Measurements from ENCODE around the gene NID2.

The NID2 gene

DNA sequence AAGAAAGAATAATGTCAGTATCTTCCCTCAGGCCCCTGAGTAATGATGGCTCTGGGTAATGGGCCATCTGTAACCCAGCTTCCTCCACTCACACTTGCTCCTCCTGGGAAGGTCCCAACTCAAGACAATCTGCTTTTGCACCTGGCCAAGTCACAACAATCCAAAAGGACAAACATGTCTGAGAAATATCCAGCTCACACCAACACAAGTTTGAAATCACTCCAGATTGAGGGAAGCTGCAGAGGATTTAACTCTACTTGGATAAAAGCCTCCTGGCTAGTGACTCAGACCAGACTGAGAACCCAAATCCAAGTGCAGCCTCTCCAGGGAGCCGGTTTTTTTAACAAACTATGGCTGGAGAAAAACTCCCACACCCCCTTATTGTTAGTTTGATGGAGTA is 45.3 kb downstream of the NID2 start:
- DNase-seq = peak; percentile 72

DNA sequence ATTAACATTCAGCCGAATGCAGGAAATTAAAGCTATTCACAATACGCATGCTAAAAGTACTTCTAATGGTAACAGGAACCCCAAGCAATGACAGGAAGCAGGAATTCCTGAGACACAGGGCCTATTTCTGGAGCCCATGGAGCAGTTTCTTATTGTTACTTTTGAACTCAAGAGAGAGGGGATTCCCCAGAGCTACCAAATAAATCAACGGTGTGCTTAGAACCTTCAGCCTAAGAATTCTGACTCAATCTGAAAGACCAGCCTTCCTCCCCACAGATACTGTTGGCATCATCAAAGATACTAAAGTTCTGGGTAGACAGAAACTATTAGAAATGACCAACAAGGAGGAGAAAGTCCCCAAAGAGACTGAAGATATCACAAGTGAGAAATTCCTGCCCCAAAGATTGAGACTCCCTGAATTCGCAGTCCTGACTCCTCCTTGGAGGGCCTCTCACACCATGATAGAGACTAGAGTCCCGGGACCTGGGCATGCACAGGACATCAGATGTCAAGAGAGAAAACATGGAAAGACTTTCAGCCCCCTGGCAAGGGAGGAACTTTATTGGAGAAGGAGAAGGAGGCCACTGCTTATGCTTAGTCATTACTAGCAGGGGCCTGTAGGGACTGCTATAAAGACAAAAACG is 46.8 kb downstream of the NID2 start:
- DNase-seq = no peak

DNA sequence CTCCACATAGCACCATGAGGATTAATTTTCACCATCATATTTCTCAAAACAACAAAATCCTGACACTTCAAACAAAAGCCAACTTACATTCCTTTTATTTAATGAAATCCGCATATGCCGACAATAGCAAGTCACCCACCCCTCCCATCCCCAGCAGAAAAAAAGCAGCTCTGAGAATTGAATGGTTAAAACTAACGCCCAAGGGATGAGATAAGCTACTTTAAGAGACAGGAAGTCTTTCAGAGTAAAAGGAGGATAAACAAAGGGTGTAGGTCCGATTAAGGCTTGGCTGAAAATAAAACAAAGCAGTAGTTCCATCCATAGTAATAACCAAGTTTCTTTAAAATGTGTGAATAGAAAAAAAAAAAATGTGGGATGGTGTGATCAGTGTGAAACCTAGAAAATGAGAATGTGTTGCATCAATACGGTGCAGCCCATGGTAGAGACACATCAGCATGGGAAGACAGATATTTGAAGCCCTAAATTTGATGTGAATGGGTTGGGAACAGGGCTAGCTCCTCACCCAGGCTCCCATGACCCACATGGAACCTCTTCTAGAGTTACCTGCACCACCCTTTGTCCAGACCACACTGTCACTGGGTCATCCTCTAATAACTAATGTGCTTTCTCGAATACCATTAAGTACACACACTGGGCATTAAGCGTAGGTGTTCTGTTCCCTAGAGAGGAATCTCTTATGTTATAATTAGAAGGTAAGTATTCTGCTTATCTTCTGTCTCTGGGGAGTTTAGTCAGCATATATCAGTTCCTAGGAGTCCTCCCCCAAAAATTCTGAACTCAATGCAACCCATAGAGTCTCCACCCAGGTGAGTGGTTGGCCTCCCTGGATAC is 47.8 kb downstream of the NID2 start:
- DNase-seq = no peak

DNA sequence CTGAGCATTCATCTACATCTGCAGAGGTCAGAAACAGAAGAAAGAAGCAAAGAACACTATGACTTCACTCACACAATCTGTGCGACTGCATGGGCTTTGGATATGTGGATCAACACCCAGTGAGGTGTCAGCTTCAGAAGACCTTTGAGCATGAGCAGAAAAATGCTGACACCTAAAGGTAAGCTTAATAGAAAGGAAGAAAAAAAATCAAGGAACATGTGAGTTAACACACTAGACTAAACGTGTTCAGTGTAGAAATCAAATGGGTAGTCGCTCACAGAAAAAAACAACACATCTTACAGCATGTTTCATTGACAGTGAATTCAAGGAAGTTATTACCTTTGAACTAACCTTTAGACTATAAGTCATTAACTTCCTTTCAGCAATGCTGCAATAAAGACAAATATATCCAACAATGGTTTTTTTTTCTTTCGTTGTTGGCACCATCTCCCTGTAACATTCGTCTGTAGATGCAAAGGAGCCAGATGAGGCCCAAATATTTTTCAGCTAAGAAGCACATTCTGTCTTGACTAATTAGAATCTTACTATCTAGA is 48.6 kb downstream of the NID2 start:
- DNase-seq = no peak

DNA sequence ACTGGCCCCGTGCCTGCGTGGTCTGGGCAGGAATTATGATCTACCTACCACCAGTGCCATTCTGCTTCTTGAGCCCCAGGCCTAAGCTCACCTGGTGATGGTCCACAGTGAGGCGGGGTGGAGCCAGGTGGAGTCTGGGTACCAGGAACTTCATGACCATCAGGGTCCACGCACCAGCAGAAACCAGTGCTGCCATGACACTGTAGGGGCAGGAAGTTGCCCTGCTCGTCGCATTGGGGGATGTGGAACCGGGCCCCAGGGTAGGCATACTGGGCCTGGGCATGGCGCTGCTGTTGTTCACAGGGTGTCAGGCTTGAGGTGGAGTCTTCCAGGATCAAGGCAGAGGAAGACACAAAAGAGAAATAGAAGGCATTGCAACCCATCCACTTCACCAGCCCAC is 49.9 kb downstream of the NID2 start:
- no peak for DNase-seq

DNA sequence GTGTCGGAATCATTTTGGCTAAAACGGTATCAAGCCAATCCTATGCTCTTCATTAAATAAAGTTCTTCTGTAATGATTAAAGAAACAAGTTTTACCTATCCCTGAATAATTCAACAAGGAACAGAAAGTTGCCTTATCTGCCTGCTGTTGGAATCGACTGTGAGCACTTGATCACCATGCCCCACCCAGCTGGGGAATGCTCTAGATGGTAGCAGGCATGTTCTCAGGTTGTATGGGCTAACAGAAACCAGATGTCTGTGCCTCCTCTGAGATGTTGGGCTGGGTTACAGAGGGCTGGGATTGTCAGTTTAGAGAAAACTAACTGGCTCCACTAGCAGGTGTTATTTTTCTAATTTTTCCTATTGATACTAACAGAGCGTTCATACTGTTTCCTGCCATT is 50.6 kb downstream of the NID2 start:
- no peak for DNase-seq

DNA sequence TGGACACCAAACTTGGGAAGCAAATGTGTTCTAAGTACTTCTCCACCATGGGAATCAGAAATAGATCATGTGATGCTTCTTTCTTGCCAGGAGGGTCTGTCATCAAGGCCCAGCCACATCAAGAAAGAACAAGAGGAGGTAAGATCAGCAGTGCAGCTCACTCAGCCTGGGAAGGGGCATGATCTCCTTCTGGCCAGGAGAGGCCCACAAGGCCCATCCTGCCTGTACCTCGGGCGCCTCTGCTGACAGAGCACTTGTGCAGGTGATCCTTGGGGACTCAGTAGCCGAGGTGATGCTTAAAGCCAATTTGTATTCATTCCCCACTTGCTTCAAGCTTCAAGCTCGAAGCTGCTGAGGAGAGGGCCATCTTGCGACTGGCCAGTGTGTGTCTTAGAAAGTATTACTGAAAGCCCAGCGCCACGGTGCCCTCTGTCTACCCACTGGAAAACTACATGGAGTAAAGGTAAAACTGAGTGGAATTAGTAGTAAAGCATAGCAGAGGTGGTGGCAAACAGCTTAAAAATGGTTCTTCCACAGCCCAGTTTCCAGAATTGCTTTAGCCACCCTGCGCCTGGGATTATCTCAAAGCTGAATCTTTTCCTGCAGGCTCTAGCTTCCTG is 53.3 kb downstream of the NID2 start:
- DNase-seq = no peak

DNA sequence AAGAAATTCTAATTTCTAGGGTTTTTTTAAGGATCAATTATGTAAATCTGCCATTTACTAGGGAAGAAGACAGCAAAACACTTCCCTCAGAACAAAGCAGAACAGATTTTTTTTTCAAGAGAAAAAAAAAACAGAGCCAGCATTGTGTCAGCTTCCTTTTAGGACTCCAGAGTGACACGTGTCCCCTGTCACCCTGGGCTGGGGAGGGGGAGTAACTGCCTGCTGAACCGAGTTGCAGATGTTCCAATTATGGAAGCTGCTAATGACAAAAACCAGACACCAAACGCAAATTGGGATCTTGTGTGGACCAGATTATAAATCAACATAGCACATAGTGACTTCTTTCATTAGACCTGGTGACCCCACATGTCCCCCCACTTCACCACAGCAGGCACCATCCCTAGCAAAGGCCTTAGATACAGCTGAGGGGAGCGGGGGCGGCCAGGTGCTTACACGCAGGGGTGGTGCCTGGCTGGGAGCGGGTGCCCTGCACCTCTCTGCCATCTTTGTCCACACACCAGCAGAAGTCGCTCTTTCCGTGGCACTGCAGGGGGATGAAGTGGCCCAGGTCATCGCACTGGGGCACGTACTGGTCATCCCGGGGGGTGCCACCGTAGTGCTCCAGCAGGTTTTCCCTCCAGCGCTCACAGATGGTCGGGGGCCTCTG is 54.1 kb downstream of the NID2 start:
- DNase-seq = no peak

DNA sequence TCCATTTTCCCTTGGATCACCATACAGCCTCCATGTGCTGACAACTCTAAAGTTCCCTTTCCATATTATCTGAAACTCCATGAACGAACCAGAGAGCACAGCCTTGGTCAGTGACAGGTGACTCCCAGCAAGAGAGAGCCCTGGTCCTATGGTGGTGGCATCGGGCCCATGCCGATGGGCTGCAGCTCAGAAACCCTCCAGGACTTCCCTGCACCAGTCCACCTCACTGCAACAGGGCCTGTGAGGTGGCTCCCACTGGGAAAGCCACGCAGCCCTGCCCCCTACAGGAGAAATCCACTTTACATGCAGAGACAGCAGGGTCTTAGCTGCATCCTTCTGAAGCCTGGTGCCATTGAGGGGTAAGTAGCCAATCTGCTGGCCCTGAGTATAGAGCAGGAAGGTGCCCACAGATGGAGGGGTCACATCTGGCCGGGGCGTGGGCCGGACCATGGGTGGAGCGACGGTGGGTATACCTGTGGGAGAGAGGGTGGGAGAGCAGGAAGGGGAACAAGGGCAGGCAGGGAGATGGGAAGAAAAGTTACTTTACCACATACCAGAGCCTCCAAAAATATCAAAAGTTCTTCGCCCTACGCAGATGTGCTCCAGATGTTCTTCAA is 54.8 kb downstream of the NID2 start:
- no peak for DNase-seq

DNA sequence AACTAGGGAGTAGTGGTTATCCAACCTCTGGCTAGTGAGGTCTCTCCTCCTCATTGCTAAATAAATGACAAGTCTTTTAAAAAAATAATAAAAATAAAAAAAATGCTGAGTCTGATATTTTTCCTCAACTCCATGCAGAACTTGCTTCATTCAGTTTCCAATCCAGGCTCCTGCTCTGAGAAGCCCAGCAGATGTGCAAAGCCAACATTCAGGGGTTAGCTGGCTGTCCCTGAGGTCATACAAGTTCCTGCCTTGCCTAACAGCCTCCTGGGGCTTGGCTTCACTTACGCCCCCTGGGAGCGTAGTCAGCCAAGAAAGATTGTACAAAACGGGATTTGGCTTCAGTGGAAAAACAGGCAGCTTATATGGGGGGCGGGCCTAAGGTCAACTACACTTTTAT is 56.2 kb downstream of the NID2 start:
- no peak for DNase-seq

DNA sequence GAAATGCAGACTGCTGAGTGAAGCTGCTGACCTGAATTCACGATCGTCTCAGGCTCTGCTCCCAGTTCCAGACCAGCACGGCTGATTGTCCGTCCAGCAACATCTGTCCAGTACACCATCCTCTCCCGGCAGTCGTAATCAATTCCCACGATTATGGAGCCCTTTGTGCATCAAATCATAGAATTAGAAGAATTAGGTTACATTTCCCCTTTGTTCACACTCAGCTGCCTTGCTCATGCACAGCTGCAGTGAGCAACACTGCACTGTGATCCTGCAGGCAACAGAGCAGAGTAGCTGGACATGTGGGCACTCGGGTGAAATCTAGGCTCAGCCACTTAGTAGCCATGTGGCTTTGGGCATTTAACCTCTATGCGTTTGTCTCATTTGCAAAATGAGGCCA is 57.3 kb downstream of the NID2 start:
- DNase-seq = no peak

DNA sequence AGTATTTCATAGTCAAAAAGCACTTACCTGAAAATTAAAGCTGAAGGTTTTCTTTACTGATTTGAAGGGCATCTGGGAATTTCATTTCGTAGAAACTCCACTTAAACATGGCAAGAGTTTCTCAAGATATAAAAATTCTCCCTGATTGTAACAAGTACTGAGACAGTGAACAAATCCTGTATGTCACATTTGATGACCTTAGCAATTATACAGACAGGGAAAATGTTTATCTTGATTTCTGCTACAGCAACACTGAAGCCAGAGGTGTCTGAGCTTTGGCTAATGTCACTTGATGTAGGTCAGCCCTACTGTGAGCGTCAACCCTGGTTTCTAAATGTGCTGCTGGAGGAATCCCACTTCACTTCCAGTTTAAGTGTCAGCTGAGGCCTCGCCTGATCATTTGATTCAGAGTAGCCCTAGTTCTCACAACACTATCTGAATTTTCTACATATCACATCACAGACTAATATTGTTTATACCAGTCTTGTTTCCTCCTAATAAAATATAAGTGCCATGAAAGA is 58.6 kb downstream of the NID2 start:
- no peak for DNase-seq

DNA sequence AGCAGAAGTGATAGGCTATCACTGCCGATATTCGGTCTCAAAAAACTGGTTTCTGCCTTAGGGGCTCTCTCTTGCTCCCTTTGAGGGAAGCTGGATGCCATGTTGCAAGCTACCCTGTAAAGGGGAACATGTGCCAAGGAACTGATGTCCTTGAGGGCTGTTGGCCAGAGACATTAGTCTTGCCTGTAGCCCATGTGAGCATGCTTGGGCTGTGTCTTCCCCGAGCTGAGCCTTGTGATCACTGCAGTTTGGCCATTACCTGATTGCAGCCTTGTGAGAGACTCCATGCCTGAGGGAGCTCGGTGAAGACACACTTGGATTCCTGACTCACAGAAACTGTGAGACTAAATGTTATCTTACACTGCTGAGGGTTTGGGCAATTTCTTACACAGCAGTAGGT is 60.7 kb downstream of the NID2 start:
- no peak for DNase-seq

DNA sequence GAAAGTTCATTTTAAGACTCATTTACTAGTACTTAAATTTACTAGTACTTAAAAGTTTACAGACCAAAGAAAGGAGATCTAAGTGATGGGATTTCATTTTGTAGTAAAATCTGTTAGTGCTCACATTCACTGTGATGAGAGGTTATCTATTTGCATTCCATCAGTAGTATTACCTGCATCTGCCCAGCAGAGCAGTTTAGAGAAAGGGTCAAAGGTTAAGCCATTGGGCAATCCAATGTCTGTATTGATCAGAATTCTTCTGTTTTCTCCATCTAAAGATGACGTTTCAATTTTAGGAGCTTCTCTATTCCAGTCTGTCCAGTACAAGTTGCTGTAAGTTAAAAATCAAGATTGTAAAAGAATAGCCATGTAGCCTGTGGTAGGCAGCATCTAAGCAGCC is 61.2 kb downstream of the NID2 start:
- no peak for DNase-seq

DNA sequence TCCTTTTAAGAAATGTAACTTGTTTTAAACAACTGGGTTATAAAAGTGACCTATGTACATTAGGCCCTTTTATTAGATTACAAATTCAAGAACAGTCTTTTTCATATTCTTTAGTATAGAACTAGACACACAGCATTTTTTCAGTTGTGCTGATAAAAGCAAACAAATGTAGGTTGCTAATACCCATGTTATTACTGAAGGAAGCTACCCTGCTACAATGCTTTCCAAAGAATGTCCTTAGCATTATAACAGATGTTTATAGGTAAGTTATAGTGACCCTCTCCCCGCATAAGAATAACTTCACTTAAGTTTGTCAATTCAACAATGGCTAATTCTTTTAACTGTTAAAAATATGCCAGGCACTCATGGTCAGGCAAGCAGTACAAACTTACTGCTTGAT is 61.6 kb downstream of the NID2 start:
- no peak for DNase-seq

DNA sequence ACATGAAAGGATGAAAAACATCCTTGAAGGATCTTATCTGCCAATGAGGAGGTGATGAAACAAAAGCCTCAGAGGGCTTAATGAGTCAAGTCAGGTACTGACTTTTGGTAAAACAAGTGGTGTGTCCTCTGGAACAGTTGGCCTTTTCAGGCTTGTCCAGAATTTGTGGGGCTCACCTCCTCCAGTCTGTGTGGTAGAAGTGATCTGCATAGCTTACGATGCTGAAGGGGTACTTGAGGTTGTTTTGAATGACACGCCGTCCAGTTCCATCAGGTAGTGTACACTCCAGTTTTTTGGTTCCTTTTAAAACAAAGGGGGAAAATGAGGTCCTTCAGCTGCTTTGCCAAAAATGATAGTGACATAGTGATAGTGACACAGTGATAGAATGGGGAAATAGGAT is 62.5 kb downstream of the NID2 start:
- DNase-seq = no peak

DNA sequence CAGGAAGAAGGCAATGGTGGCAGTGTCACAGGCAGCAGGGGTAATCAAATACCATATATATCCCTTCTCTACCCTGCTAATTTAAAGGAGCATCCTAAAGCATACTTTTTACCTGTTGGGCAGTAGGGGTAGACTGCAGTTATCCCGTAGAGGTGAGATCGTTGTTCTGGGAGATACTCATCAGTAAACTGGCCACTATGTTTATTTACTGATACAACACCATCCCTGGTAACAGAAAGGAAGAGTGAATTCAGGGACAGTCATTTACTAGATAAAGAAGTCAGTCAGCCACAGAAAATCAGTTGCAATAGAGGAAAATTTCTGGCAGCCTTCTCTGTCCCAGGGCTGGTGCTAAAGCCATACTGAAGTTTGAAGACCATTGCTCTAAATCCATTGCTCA is 63.2 kb downstream of the NID2 start:
- no peak for DNase-seq

DNA sequence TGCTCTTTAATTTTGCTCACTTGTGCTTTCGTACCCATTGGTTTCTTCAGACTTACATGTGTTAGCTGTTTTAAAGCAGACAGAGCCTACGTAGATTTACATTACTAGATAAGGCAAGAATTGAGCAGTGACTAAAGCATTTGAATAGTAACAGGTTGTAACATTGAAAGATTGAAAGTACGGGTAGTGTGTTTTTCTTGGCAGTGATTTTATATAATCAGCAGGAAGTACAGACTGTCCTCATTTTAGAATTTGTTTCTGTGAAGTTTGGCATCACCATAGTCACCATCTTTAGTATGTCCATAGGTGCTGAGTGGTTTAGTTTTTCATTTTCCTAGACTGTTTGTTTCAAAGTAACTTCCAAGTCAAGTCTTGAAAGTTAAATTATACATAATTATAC is 65.5 kb downstream of the NID2 start:
- DNase-seq = no peak

DNA sequence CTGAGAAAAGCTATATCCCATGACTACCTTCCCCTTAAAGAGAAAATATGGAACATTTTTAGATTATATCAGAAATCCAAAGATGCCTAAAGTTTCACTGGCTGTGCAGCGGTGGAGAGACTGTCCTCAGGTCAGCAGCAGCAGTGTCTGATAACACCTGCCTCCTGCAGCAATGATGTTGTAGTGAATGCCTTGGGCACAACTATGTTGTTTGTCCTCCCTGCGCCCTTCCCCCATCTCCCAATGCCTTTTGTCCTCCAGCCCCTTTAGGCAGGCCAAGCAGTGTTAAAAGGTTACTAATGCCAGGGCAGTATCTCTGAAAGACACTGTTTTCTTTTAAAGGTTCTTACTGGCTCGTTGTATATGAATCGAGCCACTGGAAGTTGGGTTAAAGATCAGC is 66.3 kb downstream of the NID2 start:
- no peak for DNase-seq

DNA sequence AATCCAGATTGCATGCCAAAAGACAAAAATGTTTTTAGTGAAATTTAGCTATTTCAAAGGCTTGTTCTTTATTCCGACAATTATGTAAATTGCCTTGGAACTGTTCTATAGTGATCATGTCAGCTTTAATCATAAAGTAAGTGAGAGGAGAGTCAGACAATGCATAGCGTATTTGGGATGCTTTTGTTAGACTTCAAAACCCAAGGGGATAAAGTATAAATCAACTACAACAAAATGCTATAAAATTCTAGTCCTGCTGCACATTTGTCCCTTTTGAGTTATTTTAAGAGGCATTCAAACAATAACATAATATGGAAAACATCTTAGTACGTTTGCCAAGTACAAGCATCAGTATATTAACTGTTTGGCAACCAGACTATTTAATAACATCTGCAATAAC is 68.2 kb downstream of the NID2 start:
- no peak for DNase-seq

DNA sequence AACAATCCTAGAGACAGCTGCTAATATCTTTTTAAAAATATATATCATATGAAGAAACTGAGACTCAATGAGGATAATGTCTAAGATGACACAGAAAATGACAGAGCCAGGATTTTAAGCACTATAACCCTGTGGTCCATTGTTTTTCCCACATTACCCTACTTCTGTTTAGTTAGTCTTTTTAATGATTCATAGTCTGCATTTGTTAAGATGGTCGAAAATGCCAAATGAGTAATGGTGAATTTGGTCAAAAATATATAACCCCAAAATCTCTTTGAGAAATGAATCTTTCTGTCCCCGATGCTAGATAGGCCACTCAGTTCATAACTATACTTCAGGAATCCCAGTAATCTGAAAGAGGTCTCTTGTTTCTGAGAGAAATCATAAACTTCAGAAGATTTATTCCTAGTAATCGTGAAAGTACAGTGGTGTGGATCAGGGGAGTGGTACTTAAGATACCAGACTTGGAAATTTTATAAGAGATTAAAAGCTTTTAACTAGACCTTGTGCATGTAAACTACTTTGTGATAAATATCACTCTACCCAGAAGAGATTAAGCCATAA is 68.8 kb downstream of the NID2 start:
- DNase-seq = no peak

DNA sequence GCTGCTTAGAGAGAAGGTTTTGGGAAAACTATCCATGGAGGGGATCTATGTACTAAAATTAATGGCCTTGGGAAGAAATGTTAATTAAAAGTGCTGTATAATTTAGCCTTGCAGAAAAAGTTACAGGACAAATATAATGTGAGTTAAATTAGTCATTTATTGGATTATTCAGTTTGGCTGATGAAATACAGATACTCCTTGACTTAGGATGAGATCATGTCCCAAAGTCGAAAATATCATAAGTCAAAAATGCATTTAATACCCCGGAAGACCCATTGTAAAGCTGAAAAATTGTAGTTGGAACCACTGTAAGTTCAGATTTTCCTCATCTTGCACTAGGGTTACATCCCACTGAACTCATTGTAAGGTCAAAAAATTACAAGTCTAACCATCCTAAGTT is 69.8 kb downstream of the NID2 start:
- DNase-seq = no peak

Data from NCI-H226 (cell line).